Measurements from ENCODE around the gene USP36.

USP36 gene

DNA sequence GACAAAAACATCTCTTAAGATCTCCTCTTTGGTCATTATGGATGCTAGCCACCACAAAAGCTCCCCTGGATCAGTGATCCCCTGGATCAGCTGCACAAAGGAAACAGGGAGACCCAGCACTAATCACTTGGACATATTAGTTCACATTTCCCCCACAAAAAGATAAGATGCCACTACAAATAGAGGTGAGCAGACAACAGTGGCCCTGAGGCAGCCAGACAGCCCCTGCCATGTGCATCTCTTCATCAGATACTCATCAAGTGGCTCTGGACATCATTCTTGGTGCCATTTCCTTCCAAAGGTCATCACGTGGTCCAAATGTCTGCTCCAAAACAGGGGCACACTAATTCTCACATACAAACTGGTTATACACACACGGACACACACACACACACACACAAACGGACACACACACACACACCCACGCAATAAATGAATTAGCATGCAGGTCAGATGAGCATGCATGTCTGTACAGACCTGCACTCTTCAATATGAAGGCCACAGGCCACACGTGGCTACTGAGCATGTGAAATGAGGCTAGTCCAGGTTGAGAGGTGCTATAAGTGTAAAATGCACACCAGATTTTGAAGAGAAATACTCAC, 4.1 kb downstream of the USP36 start:
- no peak for DNase-seq

DNA sequence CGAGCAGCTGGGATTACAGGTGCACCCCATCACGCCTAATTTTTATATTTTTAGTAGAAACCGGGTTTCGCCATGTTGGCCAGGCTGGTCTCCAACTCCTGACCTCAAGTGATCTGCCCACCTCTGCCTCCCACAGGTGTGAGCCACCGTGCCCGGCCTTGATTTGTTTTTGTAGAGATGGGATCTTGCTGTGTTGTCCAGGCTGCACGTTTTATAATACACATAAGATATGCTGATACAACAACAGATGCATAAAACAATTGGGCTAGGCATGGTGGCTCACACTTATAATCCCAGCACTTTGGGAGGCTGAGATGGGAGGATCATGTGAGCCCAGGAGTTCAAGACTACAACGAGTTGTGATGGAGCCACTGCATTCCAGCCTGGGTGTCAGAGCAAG, 6.0 kb downstream of the USP36 start:
- no peak for DNase-seq

DNA sequence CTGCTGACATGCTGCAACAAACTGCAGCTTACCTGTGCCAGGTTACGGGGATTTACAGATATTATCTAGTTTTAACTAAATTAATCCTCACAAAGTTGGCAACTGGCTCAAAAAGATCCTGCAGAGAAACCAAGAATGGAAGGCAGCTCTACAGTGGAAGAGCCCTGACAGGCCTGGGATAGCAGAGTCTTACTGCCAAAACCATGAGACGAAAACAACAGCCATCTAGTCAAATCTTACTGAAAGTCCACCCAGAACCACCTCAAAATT, 8.1 kb downstream of the USP36 start:
- no peak for DNase-seq

DNA sequence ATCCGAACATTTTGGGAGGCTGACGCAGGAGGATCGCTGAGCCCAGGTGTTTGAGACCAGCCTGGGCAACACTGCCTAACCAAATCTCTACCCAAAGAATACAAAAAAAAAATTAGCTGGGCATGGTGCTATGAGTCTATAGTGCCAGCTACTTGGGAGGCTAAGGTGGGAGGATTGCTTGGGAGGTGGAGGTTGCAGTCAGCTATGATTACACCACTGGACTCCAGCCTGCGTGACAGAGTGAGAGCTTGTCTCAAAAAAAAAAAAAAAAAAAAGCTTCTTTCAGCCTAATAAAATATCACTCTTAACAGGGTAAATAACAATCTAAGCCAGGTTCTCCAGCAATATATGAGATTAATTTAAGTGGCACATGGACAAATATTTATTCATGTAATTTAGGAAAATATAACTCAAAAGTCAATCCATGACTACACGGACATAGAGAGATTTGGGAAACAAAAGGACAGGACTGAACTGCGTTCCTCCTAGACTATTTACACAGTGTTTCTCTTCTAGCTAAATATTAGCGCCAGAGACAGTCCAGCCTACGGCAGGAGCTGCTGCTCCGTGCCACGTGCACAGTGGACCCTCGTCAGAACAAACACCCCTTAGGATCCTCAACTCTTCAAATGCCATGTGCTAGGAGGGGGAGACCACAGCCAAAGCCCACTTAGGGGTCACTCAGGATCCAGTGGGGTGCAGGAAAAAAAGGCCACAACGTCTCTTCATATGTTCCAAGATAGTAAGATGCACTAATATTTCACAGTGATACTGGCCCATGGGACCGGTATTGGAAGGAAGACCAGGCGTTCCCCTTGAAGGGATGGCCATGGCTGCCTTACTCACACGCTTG, 8.7 kb downstream of the USP36 start:
- DNase-seq: no peak

DNA sequence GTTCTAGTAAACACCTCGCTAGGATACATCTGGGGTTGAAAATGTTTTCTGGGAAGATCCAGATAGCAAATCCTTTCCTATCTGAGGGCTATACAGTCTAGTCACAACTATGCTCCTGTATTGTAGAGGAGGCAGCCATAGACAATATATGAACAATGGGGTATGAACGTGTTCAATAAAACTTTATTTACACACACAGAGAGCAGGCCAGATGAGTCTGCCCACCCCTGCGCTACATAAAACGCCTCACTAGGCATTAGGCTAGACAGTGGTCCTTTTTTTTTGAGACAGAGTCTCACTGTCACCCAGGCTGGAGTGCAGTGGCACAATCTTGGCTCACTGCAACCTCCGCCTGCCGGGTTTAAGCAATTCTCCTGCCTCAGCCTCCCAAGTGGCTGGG, 11.1 kb downstream of the USP36 start:
- DNase-seq: no peak

DNA sequence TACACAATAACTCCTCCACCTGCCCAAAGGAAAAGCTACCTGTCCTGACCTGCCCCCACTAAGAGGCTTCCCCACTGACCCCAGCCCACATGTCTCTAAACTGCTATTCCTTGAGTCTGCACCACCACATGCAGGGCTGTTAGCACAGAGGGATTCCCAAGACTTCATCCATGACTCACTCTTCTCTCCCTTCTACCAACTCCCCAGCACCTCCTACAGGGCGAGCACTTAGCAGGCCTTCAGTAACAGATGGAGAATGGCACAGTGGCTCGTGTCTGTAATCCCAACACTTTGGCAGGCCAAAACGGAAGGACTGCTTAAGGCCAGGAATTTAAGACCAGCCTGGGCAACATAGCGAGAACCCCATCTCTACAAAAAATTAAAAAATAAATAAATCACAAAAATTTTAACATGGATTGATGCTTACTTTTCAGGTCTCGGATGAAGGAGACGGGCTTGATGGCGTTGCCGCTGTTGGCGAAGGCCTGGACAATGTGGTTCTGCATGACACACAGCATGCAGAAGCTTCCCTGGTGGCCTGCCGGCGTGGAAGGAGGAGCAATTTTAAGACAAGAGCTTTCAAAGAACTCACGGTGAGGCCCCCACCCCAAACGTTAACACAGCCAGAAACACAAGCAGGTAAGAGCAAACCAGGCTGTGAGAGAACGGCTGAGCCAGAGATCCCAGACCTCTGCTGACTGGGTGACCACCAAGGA, 12.0 kb downstream of the USP36 start:
- DNase-seq: no peak

DNA sequence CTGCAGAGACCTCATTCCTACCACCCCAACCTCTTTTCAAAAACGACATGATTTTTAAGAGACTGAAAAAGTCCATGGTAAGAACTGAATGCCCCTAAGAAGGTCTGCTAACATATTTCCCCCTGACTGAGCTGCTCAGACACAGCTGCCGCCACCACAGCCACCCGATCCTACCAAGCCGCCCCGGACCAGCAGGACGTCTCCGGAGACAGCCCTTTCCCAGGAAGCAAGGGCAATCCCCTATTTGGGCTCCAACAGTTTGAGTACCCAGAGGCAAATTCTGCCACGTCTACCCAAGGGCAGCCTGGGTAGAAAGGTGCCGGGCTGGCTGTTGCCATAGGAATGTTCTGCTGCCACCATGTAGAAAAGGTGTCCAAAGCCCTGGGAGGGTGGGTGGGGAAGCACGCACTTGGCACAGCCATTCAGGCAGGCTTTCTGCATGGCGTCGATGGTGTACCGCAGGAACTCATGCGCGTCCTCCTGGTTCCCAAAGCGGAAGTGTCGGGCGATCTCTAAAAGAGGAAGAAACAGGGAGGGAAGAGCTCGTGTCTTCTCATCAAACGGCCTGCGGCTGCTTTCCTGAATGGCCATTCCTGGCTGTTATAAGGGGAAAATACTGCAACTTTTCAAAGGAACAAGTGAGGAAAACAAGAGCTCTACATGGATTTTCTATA, 13.6 kb downstream of the USP36 start:
- DNase-seq: peak in 1 of 2 donors; percentile 12

DNA sequence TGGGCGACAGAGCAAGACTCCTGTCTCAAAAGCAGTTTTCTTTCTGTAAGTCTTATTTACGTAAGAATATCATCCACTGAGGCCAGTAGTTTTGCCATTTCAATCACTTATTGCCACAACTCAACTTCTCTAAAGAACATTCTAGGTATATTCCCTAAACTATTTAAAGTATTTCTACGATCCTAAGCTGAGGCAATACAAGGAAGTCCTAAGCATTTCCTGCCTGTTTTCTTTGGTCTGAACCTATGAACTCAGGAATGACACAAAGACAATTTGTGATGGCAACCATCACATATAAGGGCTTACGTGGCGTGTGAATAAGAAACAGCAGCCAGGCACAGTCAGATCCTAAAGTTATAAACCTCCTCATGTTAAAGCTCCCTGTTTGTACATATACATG, 14.2 kb downstream of the USP36 start:
- DNase-seq: no peak

DNA sequence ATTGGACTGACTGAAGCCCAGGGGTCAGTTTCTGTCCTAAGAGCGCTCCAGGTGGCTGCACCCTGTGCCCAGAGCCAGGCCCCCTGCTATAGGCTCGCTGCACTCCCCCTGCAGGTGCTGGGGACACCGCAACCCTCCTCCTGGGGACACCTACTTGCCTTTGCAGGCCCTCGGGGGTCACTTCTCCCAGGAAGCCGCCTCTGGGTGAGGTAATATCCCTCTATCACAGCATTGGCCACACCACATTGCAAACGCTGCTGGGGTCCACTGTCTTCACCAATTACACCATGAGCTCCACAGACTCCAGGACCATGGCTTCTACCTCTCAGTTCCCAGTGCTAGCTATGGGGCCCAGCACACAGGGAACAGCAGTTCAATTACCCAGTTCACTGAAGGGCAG, 14.9 kb downstream of the USP36 start:
- no peak for DNase-seq

DNA sequence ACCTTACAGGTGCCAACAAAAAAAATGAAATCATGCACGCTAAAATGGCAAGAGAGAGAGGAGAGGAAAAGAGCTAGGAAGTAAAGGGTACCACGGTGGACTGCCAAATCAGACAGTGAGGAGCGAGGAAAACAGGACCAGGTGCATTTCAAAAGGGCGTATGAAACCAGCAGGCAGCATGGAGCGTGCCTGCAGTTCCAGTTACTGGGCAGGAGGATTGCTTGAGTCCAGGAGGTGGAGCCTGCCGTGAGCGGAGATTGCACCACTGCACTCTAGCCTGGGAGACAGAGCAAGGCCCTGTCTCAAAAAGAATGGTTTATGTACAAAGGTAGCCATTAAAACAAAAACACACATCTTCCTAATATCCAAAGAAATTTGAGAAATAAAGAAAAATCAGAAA, 16.4 kb downstream of the USP36 start:
- no peak for DNase-seq

DNA sequence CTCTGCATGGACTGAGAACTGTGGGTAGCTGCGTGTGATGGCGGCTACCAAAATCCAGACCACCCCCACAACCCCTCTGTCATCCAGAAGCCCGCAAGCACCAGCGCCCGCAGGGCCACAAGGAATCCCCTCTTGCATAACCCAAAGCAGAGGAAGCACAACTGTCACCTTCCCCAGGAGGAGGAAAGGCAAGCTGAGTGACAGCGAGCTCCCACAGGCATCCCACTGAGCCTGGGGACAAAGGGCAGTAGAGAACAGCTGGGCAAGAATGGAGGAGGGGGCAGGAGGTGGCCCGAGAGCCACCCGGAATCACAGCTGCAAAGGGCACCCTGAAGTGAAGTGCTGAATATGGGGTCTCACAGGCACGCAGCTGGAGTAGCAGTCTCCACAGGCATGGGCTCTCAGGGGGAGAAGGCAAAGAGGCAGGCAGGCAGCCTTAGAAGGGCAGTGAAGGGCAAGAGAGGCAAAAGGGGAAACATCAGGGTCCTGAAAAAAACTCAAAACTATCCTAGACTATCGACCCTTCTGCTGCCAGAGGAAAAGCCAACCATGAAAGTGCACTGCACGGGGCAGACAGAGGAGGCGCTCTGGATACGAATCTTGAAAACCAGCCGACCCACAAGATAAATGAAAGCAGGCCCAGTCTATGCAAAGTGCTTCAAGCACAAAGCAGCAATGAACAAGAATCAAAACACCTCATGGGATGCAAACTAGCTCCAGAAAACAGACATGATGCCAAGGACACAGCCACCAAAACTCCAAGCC, 17.1 kb downstream of the USP36 start:
- DNase-seq: no peak

DNA sequence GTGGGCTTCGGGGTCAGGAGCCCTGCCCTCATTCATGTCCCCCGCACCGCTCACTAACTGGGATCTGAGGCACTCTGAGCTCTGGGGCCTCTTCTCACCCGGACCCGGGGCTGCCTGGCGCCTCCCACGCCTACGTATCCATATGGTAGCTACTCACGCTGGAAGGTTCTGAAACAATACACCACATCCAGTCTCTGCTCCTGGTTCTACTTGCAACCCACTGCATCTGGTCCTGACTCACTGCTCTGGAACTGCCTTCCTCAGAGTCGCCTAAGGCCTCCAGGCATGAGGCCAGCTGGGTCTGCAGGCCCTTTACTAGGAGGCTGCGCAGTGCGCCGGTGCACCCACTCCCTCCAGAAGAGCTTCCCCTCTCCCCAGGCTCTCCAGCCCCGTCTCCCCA, 18.1 kb downstream of the USP36 start:
- no peak for DNase-seq

DNA sequence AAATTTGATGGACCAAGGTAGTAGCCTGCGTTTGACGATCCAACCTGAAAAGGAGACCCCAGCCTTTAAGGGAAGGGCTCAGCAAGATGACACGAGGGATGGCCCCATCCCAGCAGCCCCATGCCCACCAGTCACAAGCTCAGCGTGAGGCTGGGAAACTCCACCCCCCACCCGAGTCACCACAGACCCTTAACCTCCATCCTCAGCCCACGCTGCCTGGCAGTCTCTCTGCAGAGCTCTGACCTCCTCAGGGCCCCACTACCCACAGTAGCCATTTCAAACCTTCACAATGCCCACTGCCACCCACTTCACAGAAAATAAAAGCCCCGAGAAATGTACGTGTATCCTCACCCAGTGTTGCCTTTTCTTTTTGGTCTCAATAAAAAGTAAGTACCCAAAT, 18.7 kb downstream of the USP36 start:
- DNase-seq: no peak

DNA sequence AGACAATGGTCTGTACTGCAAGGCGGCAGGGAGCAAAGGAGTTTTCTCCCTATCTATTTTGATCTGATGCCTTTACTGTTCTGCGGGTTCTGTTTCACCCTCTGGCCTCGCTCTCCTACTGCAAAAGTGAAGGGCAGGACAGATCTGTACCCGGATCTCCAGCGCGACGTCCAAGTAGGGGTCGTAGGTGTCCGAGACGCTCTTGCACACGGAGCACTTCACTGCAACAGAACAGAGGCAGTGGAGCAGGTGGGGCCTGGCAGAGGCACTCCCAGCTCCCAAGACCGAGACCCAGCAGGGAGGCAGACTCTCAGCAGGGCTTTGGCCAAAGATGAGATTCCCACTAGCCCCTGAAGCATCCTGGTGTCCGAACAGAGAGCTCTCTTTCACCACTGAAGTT, 19.8 kb downstream of the USP36 start:
- no peak for DNase-seq

DNA sequence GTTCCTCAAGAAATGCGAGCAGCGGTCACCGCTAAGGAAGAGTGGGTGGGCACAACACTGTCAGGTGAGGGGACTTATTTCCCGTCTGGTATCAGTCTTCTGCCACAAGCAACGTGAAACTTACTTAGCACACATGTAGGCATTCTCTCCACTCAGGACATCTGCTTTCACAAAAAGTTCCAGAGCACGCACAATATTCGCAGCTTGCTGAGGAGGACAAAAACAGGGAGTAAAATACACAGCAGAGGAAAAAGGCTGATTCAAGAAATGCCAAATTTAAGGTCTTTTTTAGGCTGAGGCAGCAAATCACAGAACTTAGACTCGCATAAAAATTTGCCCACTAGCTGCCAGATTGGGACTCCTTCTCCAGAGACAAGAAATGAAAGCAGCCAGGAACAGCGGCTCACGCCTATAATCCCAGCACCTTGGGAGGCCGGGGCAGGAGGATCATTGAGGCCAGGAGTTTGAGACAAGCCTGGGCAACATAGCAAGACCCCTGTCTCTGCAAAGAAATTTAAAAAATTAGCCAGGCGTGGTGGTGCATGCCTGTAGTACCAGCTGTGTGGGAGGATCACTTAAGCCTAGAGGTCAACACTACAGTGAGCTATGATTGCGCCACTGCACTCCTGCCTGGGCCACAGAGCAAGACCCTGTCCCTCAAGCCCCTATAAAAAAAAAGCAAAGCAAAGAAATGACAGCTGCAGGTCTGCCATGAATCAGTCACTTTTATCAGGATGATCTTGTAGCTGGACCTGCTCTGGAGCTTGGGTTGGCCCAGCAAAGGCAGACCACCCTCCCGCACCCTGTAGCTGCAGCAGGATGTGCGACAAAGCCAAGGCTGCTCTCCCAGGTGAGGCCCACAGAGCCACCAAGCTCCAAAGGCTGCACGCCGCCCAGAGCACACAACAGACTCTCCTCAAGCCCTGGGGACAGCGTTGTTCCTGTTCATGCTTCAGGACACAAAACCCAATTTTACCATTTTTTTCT, 20.5 kb downstream of the USP36 start:
- no peak for DNase-seq

DNA sequence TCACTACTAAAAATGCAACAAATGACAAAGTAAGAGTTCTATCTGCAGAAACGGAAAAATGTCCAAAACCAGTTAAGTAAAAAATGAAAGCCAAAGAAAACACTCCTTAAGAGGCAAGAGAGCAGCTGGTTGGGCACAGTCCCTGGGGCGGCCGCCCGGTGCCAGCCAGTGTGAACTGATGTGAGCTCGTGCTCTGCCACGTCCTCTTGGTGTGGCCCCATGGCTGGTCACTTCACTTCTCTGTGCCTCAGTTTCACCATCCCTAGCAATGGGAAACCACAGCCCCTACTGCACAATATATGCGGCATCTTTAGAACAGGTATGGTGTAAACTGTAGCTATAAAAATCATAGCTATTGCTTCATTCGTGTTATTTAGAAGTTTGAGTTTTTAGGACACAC, 21.2 kb downstream of the USP36 start:
- DNase-seq: no peak

DNA sequence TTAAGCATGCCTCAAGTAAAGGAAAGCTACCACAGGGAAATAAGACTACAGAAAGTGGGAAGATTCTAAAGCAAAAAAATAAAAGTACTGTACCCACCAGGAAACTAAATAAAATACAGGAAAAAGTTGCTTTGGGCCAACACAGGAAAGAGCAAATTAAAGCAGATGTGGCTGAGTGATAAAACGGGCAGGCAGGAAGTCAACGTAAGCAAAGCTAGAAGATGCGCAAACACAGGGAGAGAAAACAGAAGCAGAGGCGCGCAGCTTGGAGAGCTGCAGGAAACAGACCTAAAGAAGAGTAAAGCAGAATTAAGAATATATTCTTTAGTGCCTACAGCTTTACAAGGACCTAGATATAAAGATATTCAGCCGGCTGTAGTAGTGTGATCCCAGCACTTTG, 21.7 kb downstream of the USP36 start:
- peak; percentile 63 to 75 for DNase-seq

DNA sequence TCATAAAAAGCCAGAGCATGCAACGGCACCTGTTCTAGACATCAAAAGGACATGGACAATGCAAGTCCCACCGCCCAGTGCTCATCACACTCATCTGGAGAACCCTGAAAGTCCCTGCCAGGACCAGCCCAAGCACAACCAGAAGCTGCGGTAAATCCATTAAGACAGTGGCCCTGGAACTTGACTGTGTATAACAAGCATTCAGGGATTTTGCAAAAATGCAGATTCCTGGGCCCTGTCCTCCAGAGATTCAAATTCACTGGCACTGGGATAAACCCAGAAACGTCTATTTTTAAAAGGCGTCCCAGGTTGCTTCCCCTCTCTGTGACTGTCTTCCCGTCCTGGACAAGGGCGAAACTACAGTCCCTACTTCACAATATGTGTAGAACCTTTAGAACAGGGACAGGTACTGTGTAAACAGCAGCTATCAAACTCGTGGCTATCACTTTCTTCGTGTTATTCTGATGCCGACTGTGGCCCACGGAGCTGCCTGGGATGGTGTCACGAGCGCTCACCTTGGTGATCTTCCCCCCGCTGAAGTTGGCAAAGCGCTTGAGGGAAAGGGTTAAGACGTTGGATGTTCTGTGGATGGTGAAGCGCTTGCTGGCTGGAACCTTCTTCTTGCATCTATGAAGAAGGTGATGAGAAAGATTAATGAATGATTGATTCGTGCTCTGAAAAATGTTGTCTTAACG, 22.3 kb downstream of the USP36 start:
- no peak for DNase-seq

DNA sequence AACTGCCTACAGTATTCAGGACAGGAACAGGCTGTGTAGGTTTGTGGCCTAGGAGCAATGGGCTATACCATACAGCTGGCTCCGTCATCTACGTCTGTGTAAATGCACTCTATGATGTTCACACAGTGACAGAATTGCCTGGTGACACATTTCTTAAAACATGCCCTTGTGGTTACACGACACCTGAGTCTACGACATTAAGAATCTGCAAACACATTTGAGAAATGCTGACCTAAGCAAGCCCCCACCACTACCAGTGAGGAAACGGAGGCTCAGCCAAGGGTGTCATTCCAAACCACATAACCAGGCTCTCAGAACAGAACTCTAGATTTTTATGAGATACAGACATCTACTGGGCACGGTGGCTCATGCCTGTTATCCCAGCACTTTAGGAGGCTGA, 23.5 kb downstream of the USP36 start:
- DNase-seq: peak; percentile 75 to 87

DNA sequence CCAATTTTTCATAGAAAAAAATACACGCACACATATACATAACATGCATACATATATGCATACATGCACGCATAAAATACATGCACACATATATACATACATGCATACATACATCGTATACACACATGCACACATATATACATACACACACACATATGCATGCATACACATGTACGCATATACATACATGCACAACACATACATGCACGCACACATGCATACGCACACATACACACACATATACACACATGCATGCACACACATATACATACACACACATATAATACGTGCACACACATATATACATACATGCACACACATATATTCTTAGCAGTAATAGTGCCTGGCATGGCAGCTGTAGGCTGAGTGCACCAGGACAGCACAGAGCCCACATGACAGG, 24.9 kb downstream of the USP36 start:
- no peak for DNase-seq

DNA sequence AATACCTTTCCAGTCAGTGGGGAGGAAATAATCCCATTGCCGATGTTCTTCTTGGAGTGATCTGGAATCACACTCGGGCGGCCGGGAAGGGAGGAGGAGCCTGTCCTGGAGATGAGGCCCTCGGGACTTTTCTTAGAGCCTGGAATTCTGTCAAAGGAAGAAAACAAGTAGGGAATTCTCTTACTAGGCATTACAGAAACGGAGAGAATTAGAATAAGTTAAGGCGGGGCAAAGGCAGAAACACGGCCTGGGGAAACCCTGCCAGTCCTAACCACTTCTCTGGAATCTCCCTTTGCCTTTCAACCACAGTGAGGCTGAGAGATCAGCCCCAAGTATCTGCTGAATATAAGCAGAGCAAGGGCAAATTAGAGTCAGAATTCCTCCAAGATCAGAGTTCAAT, 27.8 kb downstream of the USP36 start:
- DNase-seq: peak in 1 of 2 donors; percentile 34

Data from CD4-positive, alpha-beta T cell treated with Interferon alpha-2 for 1 hour (primary cell).